Adrenal gland (tissue), 12 donors: ENCODE data around the gene ATXN10. TPM values are rescaled to one million over a fixed set of nuclear protein-coding genes. Genes with fewer than 3 reads are reported as not detected.

ENCODE experiments used
- DNase-seq, 7 donors: peaks; one replicate each; pipeline ENCODE4 v3.0.0-alpha.2; 2019 to 2020
- H3K27ac ChIP-seq, 5 donors: fragments of 200-600 bp; sonication (generic) in 4 of 5; 1 replicate in 3 of 5; 2 replicates in 2 of 5; pipeline versions ENCODE4 v1.5.1 to v1.8.0; 2016 to 2020; ENCODE audit warnings: mild to moderate bottlenecking in 1 of 5
- H3K27me3 ChIP-seq: fragments of 200-600 bp; 2 replicates; pipeline ENCODE4 v1.8.0; 2021
- H3K36me3 ChIP-seq, 2 donors: fragments of 200-600 bp; replicated peaks in 1 of 2; 1 replicate in 1 of 2; 2 replicates in 1 of 2; pipeline versions ENCODE4 v1.5.1 to v1.8.0; 2018 to 2022
- H3K4me1 ChIP-seq, 2 donors: fragments of 200-600 bp; replicated peaks in 1 of 2; 1 replicate in 1 of 2; 2 replicates in 1 of 2; pipeline versions ENCODE4 v1.5.1 to v1.8.0; 2018 to 2021
- H3K4me3 ChIP-seq, 4 donors: fragments of 200-600 bp; sonication (generic) in 3 of 4; one replicate each; pipeline ENCODE4 v1.5.1; 2016 to 2018
- H3K9me3 ChIP-seq, 3 donors: fragments of 200-600 bp; sonication (generic) in 1 of 3; replicated peaks in 1 of 3; 1 replicate in 2 of 3; 2 replicates in 1 of 3; pipeline versions ENCODE4 v1.5.1 to v1.8.0; 2016 to 2021
- POLR2A ChIP-seq, 2 donors: fragments of 450-650 bp; IDR thresholded peaks; one replicate each; pipeline ENCODE4 v1.6.1; 2017; ENCODE audit warnings: antibody characterized with exemption in 2 of 2, mild to moderate bottlenecking in 2 of 2, moderate library complexity in 1 of 2
- WGBS, 4 donors: extraction: QIAGEN DNeasy Blood & Tissue Kit in 2 of 4; methylation state at CpG; one replicate each; pipeline versions ENCODE4 v1.1.5 to v1.1.7; 2013 to 2017; 5-methylcytosine and 5-hydroxymethylcytosine counted together
- intact Hi-C, 2 donors: fragments of 100-400 bp; cut with DNase I; formaldehyde crosslinking; loops; one replicate each; pipeline versions ENCODE4 v1.14.1 to v1.15.0; 2022 to 2023
- polyA plus RNA-seq, 3 donors: library from polyadenylated mRNA; stranded (reverse); fragments of 200-250 nt in 2 of 3; fragments of 350-450 nt in 1 of 3; fragmentation: Illumina TruSeq in 1 of 3; extraction: RNeasy Lipid Tissue Mini Kit (QIAGEN cat#74804) in 1 of 3; gene quantifications; one replicate each; pipeline ENCODE4 v1.2.3, GENCODE V29; 2013 to 2014
- total RNA-seq, 9 donors: library from RNA; depleted of rRNA in 4 of 9; stranded (reverse); fragments of >200 nt in 4 of 9; fragments of 120-200 nt in 1 of 9; fragmentation: NEBNext Ultra II Directional in 1 of 9; extraction: Animal tissue kit (Norgen Biotek cat#: 25700) in 1 of 9; gene quantifications; one replicate each; pipeline versions ENCODE4 v1.1.0 to v1.2.4, GENCODE V29; 2013 to 2023
- TF ChIP-seq, protein P1 (sequence below), 6 experiments: fragments of 450-650 bp in 4 of 6; fragments of 200-600 bp in 2 of 6; sonication (generic) in 1 of 6; IDR thresholded peaks; 1 replicate in 5 of 6; 2 replicates in 1 of 6; pipeline versions ENCODE4 v1.5.1 to v1.8.0; 2016 to 2021; ENCODE audit warnings: antibody characterized with exemption in 6 of 6, mild to moderate bottlenecking in 2 of 6, moderate library complexity in 1 of 6
- donor health status: healthy with polysubstance abuse.
- donor health status: Bipolar disorder and iron deficiency.
- donor health status: DM: yes; HTN: yes; CAD: no.
- donor health status: DM: no; HTN: no; CAD: no.
- donor health status: DM: no; HTN: no; CAD: no.
- donor health status: DM: yes; HTN: yes; CAD: no.

ATXN10 gene
- total and polyA plus RNA-seq, 12 donors, result 21.2 to 306 (median 165) TPM

DNA sequence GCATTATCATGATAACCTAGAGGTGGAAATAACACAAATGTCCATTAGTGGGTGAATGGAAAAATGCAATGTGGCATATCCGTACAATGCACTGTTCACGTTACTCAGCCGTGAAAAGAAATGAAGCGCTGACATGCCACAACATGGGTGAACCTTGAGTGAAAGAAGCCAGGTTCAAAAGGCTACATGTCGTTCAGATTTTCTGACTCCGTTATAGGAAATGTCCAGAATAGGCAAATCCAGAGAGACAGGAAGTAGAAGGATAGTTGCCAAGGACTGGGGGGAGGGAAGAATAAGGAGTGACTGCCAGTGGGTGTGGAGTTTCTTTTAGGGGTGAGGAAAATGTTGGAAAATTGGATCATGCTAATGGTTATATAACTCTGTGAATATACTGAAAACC lies 133.8 kb downstream of the ATXN10 start:
- WGBS, 4 donors, result 82 to 87% (median 85%) methylated on average over 6 of the region's 6 CpGs
- TF ChIP-seq, protein P1, sequence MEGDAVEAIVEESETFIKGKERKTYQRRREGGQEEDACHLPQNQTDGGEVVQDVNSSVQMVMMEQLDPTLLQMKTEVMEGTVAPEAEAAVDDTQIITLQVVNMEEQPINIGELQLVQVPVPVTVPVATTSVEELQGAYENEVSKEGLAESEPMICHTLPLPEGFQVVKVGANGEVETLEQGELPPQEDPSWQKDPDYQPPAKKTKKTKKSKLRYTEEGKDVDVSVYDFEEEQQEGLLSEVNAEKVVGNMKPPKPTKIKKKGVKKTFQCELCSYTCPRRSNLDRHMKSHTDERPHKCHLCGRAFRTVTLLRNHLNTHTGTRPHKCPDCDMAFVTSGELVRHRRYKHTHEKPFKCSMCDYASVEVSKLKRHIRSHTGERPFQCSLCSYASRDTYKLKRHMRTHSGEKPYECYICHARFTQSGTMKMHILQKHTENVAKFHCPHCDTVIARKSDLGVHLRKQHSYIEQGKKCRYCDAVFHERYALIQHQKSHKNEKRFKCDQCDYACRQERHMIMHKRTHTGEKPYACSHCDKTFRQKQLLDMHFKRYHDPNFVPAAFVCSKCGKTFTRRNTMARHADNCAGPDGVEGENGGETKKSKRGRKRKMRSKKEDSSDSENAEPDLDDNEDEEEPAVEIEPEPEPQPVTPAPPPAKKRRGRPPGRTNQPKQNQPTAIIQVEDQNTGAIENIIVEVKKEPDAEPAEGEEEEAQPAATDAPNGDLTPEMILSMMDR (IDR thresholded peaks at IDR 0.05), result no peak
- TF ChIP-seq POLR2A (IDR thresholded peaks at IDR 0.05), result no peak
- intact Hi-C loops, result no loop called here
- no peaks in the 10 kb centered on the region for H3K4me1 ChIP-seq
- no peaks in the 10 kb centered on the region for H3K9me3 ChIP-seq
- H3K36me3 ChIP-seq, result peaks cover 0 to 7% of the 10 kb centered on the region in 2 donors
- H3K4me3 ChIP-seq, result no peak overlapping the region
- no peak overlapping the region for H3K27ac ChIP-seq
- H3K27me3 ChIP-seq, result no peaks in the 10 kb centered on the region
- no peak for DNase-seq

DNA sequence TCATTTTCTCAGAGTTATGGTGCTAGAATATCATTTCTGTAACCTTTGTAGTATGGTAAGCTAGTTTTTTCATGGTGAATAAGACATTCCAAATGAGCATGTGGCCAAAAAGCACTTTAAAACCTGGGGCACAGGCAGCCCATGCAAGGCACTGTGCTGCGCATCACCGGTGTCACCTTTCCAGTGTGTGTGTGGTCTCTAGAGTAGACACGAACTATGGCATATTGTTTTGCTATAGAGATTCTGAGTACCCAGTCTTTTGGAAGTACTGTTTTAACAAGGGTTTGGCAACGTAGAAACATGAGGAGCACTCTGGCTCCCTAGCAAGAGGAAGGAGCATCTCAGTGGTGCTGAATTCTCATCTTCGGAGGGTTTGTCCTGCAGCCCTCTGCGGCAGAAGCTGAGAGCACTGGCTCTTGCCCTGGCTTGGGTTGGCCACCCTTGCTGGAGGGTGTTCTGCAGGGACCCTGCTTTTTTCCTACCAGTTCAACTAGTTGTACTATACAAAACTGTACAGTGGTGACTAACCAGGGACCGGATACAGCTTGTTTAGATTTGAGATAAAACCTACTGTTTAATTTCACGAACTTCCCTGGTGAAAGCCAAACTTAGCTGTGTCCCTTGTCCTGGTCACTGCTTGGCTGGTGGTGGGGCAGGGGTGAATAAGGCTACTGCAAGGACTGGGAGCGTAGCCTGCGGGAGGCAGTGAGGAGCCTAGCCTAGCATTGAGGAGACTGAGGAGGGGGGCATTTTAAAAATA lies 135.7 kb downstream of the ATXN10 start:
- no peak for DNase-seq
- no peaks in the 10 kb centered on the region for H3K9me3 ChIP-seq
- no peak overlapping the region for H3K27ac ChIP-seq
- TF ChIP-seq POLR2A (IDR thresholded peaks at IDR 0.05), result no peak
- TF ChIP-seq, protein P1 (IDR thresholded peaks at IDR 0.05), result no peak
- H3K4me1 ChIP-seq, result no peaks in the 10 kb centered on the region
- WGBS, 4 donors, result 90 to 97% (median 96%) methylated on average over 8 to 10 of the region's 10 CpGs
- H3K4me3 ChIP-seq, result no peak overlapping the region
- intact Hi-C loops, result no loop called here
- no peaks in the 10 kb centered on the region for H3K27me3 ChIP-seq
- H3K36me3 ChIP-seq, result peaks cover 0 to 12% of the 10 kb centered on the region in 2 donors

DNA sequence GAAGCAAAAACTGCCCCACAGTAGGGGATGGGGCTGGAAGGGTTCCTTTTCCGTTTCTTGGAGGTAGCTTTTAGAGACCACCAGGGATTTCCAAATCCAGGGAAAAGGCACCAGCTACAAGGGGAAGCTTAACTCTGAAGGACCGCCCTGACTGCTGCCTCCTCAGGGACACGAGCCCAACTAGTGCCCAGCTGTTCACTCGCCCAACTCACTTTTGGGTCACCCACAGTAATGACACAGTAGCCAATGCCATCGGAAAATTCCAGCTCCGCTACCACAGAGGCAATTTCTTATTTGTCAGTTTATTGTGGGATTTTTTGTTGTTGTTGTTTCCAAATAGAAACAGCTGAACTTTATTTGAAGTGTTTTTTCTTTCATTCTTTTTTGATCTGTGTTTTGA lies 141.3 kb downstream of the ATXN10 start:
- WGBS, 4 donors, result 47 to 56% (median 51%) methylated on average over 5 to 6 of the region's 6 CpGs
- Histone ChIP-seq H3K4me3 (no peak overlapping the region), H3K9me3 (no peaks in the 10 kb centered on the region), H3K4me1 (peaks cover 7 to 11% of the 10 kb centered on the region in 2 donors), H3K36me3 (peaks cover 0 to 12% of the 10 kb centered on the region in 2 donors), H3K27ac (peak overlapping the region in 3 of 5 donors; percentile 57 to 72 (median 69)), H3K27me3 (no peaks in the 10 kb centered on the region)
- intact Hi-C loops, result no loop called here
- peak; percentile 52 to 88 (median 82) for DNase-seq
- TF ChIP-seq, protein P1 (IDR thresholded peaks at IDR 0.05), result no peak
- peak in 1 of 2 donors; percentile 67 for TF ChIP-seq POLR2A (IDR thresholded peaks at IDR 0.05)

DNA sequence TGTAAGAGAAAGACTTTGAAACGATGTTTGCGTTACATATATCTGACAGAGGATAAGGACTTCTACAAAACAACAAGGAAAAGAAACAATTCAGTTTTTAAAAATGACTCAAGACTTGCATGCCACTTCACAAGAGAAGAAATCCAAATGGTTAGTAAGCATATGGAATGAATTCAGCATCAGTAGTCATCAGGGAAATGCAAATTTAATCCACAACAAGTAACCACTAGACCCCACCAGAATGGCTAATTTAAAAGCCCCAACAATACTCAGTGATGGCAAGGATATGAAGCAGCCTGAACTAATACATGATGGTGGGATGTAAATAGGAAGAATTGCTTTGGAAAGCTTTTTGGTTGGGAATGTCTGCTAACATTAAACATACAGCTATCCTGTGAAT lies 142.6 kb downstream of the ATXN10 start:
- 98 to 100% (median 99%) methylated on average over 2 of the region's 2 CpGs for WGBS, 4 donors
- H3K9me3 ChIP-seq, result no peaks in the 10 kb centered on the region
- H3K36me3 ChIP-seq, result peaks cover 0 to 4% of the 10 kb centered on the region in 2 donors
- intact Hi-C loops, result no loop called here
- H3K4me3 ChIP-seq, result no peak overlapping the region
- H3K27ac ChIP-seq, result no peak overlapping the region
- DNase-seq, result no peak
- peaks cover 15 to 22% of the 10 kb centered on the region in 2 donors for H3K4me1 ChIP-seq
- no peaks in the 10 kb centered on the region for H3K27me3 ChIP-seq
- TF ChIP-seq, protein P1 (IDR thresholded peaks at IDR 0.05), result no peak
- no peak for TF ChIP-seq POLR2A (IDR thresholded peaks at IDR 0.05)
